GM12891 (cell line): Measurements from ENCODE around the gene CCDC117.

Experiments used
- POLR2A ChIP-seq: IDR thresholded peaks from 2 replicates; pipeline ENCODE4 v1.6.1; 2011; ENCODE audit warnings: low read depth, low read length, control low read depth
- POLR2AphosphoS5 ChIP-seq: IDR thresholded peaks from 2 replicates; pipeline ENCODE4 v1.6.1; 2011; ENCODE audit warnings: low read depth, low read length, control low read depth
- TAF1 ChIP-seq: IDR thresholded peaks from 2 replicates; pipeline ENCODE4 v1.6.1; 2011; ENCODE audit warnings: low read depth, low read length, control low read depth

- no peak for TF ChIP-seq POLR2A
- TF ChIP-seq TAF1: no peak
- no peak for TF ChIP-seq POLR2AphosphoS5
Measured at GRCh38 chr22:28792491-28793383, 20.2 kb downstream of the CCDC117 start.
